ENCODE results near the gene KCNMA1. TPM values are rescaled to one million over a fixed set of nuclear protein-coding genes. Genes with fewer than 3 reads are reported as not detected.

The KCNMA1 gene
- polyA plus RNA-seq, 1 experiment = 21.4 TPM

DNA sequence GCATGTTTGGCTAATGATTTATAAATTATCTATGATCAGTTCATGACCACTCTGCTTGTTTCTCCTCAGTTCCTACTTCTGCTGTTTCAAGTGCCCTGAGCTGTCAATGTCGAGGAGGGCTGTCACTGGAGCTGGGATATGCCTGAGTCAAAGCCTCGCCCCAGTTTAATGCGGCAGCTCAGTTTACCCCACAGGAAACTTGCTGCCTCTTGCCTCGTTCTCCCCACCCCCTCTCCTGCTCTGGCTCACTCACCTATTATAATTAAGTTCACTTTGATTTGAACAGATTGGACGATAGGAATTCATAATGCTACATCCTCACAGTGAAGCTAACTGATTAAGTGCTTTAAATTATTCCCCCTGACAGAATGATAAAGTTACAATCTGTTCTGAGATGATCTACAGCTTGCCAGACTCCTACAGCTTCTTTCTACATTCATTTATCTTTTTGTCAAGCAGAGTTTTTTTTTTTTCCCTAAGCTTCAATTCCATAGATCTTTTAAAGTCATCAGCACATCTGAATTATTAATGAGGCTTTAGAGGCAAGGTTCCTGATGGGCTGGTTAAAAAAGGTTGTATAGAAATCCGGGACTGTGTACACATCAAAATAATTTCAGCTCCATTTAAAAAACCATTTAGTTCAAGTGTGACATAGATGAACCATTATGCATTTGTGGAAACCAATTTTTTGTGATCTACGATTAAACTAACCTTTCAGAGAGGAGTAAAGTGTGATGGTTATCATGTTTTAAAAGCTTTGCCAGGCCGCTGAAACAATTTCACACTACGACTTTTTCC lies 758.3 kb downstream of the KCNMA1 start:
- ChIA-PET CTCF (interaction anchor here (0.6 kb wide), 1 partner anchor 1216 kb away, joined by 4 read pairs; no protein-coding TSS in a partner anchor), POLR2A (interaction anchor here (0.5 kb wide), 1 partner anchor 11 kb away, joined by 25 read pairs; no protein-coding TSS in a partner anchor)
- H3K27me3 ChIP-seq (ENCODE audit: control insufficient read depth, insufficient read depth, low read length) = no peaks in the 10 kb centered on the region
- H3K36me3 ChIP-seq (ENCODE audit: control insufficient read depth, insufficient read depth, low read length) = no peaks in the 10 kb centered on the region
- no peak for DNase-seq (ENCODE audit: low read depth)
- no peak overlapping the region for H3K4me3 ChIP-seq (ENCODE audit: low read depth, low read length)
- TF ChIP-seq, protein P1, sequence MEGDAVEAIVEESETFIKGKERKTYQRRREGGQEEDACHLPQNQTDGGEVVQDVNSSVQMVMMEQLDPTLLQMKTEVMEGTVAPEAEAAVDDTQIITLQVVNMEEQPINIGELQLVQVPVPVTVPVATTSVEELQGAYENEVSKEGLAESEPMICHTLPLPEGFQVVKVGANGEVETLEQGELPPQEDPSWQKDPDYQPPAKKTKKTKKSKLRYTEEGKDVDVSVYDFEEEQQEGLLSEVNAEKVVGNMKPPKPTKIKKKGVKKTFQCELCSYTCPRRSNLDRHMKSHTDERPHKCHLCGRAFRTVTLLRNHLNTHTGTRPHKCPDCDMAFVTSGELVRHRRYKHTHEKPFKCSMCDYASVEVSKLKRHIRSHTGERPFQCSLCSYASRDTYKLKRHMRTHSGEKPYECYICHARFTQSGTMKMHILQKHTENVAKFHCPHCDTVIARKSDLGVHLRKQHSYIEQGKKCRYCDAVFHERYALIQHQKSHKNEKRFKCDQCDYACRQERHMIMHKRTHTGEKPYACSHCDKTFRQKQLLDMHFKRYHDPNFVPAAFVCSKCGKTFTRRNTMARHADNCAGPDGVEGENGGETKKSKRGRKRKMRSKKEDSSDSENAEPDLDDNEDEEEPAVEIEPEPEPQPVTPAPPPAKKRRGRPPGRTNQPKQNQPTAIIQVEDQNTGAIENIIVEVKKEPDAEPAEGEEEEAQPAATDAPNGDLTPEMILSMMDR (IDR thresholded peaks at IDR 0.05; ENCODE audit: insufficient read depth, low read depth, low read length) = no peak

DNA sequence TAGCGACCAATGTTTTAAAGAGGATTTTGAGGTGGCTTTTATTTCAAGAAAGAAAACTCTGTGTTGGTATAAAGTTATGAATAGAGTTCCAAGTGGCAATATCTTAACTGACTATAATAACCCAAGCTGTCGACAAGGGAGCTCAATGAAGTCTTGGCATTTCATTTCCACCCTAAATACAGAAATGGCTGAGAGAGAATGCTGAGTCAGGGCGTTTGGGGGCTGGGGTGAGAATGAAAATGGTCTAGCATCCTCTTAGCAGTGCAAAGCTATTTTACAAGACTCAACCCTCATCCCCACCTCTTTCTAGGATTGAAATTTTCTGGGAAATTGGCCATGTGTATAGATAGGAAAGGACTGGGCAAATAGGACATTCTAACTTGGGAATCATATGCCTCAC lies 759.1 kb downstream of the KCNMA1 start:
- TF ChIP-seq, protein P1 (IDR thresholded peaks at IDR 0.05; ENCODE audit: insufficient read depth, low read depth, low read length) = no peak
- Histone ChIP-seq H3K27me3 (ENCODE audit: control insufficient read depth, insufficient read depth, low read length) (no peaks in the 10 kb centered on the region), H3K36me3 (ENCODE audit: control insufficient read depth, insufficient read depth, low read length) (no peaks in the 10 kb centered on the region), H3K4me3 (ENCODE audit: low read depth, low read length) (no peak overlapping the region)
- ChIA-PET CTCF (no interaction called here), POLR2A (no interaction called here)
- no peak for DNase-seq (ENCODE audit: low read depth)

DNA sequence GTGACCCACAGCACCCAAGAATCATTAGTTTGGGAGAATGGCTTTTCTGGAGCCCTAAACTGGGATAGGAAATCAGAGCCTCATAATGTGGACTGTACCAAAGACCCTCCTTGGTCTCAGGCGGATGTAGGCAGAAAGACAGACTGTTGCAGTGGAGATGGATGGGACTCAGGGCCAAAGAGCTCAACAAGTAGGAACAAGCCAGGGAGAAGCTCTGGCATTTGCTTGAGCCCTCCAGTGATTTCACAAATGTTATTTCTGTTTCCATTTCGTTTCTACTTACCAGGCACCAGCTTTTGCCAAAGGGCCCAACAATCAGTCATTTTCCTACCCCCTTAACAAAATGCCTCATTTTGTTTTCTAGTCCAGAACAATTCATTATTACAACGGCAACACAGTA lies 762.7 kb downstream of the KCNMA1 start:
- CTCF ChIA-PET = no interaction called here
- no peak for DNase-seq (ENCODE audit: low read depth)
- TF ChIP-seq, protein P1 (IDR thresholded peaks at IDR 0.05; ENCODE audit: insufficient read depth, low read depth, low read length) = no peak
- Histone ChIP-seq H3K36me3 (ENCODE audit: control insufficient read depth, insufficient read depth, low read length) (no peaks in the 10 kb centered on the region), H3K27me3 (ENCODE audit: control insufficient read depth, insufficient read depth, low read length) (no peaks in the 10 kb centered on the region; the same call in none of the 2 replicates), H3K4me3 (ENCODE audit: low read depth, low read length) (no peak overlapping the region)
- POLR2A ChIA-PET = no interaction called here

DNA sequence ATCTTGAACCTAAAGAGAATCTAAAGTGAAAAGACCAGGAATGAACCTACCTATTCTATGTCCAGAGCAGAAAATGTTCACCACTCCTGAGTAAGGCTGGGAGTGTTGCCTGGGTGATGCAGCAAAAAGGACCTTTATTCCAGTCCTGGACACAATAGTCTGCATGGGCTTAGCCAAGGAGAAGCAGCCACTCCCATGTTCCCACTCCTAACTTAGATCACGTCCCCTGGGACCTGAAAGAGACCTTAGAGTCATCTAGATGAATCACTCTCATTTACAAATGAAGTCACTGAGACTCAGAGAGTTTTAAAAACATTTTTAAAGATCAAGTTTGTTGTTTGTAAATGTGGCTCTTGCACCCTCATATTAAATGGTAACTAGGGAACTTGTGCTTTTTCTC lies 763.4 kb downstream of the KCNMA1 start:
- ChIA-PET CTCF (no interaction called here), POLR2A (no interaction called here)
- TF ChIP-seq, protein P1 (IDR thresholded peaks at IDR 0.05; ENCODE audit: insufficient read depth, low read depth, low read length) = no peak
- DNase-seq (ENCODE audit: low read depth) = no peak
- Histone ChIP-seq H3K36me3 (ENCODE audit: control insufficient read depth, insufficient read depth, low read length) (no peaks in the 10 kb centered on the region), H3K4me3 (ENCODE audit: low read depth, low read length) (no peak overlapping the region), H3K27me3 (ENCODE audit: control insufficient read depth, insufficient read depth, low read length) (no peaks in the 10 kb centered on the region; the same call in none of the 2 replicates)

DNA sequence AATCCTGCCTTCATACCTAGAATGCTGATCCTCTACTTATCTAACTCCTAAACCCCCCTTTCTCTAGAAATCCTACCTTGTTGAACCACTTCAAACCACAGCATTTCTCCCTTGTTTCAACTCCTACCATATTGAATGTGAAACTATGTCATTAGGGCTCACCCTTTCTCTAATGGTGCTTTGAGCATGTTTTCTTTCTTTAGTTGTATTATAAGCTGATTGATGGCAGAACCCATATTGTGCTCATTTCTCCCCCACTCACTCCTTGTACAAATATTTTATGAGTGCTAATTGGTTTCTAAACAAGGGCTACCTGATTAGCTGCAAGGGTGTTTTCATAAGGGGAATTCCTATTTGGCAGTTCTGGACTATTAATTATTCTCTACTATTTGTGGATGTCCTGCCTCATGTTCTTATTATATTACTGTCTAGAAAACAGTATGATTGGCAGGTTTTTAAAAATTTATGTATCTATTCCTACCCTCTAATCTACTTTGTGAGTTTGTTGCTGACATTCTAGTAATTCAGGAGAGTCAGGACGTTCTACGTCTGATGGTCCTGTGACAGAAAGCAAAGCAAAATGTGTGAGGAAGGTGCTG lies 765.8 kb downstream of the KCNMA1 start:
- Histone ChIP-seq H3K36me3 (ENCODE audit: control insufficient read depth, insufficient read depth, low read length) (no peaks in the 10 kb centered on the region), H3K27me3 (ENCODE audit: control insufficient read depth, insufficient read depth, low read length) (peaks cover 2% of the 10 kb centered on the region), H3K4me3 (ENCODE audit: low read depth, low read length) (no peak overlapping the region)
- CTCF ChIA-PET = interaction anchor here (1.0 kb wide), 1 partner anchor 10 kb away, joined by 3 read pairs; no protein-coding TSS in a partner anchor
- POLR2A ChIA-PET = no interaction called here
- DNase-seq (ENCODE audit: low read depth) = no peak
- TF ChIP-seq, protein P1 (IDR thresholded peaks at IDR 0.05; ENCODE audit: insufficient read depth, low read depth, low read length) = no peak
